Pulmonary artery endothelial cell (primary cell): Measurements from ENCODE around the gene ADAMTSL3. TPM values are rescaled to one million over a fixed set of nuclear protein-coding genes. Genes with fewer than 3 reads are reported as not detected.
"Not testable (repeated sequence)": the region's sequence is repeated elsewhere in the genome, so short reads cannot be mapped to it uniquely, and the experiment has no call there.

Experiments used
- DNase-seq: peaks from one replicate; pipeline ENCODE4 v3.0.0-alpha.2; 2011; ENCODE audit warnings: low read depth, low spot score
- total RNA-seq: library from RNA; depleted of rRNA; stranded (reverse); fragments of >200 nt; gene quantifications from 2 replicates; pipeline ENCODE4 v1.2.3, GENCODE V29; 2014

ADAMTSL3 gene
- total RNA-seq, 1 donor from 2014 or later: not detected

DNA sequence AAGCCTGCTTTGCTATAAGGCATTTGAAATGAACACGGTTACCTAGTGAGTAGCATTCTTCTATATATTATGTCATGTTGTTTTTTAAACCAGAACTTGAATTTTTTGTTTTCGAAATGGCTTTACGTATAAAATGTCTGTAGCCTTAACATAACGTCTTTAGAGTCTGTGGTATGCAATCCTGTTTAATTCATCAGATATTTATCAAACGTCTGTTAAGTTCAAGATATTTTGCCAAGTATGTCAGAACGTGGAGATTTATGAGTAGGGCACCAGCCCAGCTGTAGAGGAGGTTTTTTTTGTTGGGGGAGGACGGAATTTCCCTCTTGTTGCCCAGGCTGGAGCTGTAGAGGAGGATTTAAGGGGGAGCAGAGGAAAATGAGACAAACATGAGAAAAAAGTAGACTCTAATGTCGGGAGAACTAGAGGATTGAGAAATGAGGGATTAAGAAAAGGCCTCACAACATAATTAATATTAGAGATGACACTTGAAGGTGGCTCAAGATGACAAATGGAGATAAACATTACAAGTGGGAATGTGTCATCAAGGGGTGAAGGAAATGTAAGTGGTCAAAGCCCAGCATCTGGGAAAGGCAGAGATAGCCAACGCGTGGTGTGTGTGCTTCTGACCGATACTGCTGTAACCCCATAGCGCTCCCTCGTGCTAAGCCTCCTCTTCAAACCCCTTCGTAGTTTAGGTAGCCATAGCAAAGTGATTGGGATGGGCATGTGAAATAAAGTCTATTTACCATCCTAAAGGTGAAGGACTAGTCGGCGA is 427.7 kb downstream of the ADAMTSL3 start:
- DNase-seq: no peak

DNA sequence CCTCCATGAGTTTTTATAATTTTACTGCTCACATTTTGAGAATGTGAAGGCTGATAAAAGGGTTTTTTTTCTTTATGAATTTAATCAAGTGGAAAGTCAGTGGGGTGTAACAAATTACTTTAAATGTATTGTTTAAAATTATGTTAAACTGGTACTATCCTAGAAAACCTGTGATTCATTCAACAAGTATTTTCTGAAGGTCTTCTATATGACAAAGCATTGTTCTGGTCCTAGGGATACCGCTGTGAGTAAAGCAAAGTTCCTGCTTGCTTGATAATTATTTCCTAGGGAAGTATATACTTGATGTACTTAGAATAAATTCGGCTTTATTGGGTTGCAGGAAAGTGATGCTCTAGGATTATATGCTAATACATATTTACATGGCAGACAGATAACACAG is 428.8 kb downstream of the ADAMTSL3 start:
- DNase-seq: no peak

GRCh38 chr15:84086071-84086470 is 432.1 kb downstream of the ADAMTSL3 start:
- DNase-seq: not testable (repeated sequence)

Other genes with a start within 250 kb of the ADAMTSL3 start
- gene SH3GL3, start 206.8 kb upstream of the ADAMTSL3 start, total RNA-seq: 0.07 TPM in 1 of 2 replicates, not detected in the other